Pancreas (tissue), 10 donors: ENCODE measurements around the gene ANKRD37. TPM values are rescaled to one million over a fixed set of nuclear protein-coding genes. Genes with fewer than 3 reads are reported as not detected.

ENCODE experiments used
- ATAC-seq, 4 donors: fragments of 200-7000 bp; cut with Tn5 transposase; one replicate each; pipeline versions ENCODE4 v1.8.0 to v1.9.1; 2020; ENCODE audit warnings: mild to moderate bottlenecking in 4 of 4, moderate library complexity in 4 of 4
- DNase-seq, 6 donors: peaks; one replicate each; pipeline ENCODE4 v3.0.0-alpha.2; 2020
- FAIRE-seq: peaks from 2 replicates; lab custom pipeline; 2012; peaks lifted over from hg19 to GRCh38; lab: Jason Lieb, UNC
- H3K27ac ChIP-seq, 4 donors: fragments of 200-600 bp; sonication (generic); 1 replicate in 3 of 4; 2 replicates in 1 of 4; pipeline versions ENCODE4 v1.5.0 to v1.8.0; 2020
- H3K27me3 ChIP-seq, 4 donors: fragments of 200-600 bp; one replicate each; pipeline ENCODE4 v1.8.0; 2021
- H3K36me3 ChIP-seq, 3 donors: fragments of 200-600 bp; sonication (generic) in 1 of 3; one replicate each; pipeline versions ENCODE4 v1.5.0 to v1.8.0; 2020 to 2021
- H3K4me1 ChIP-seq, 3 donors: fragments of 200-600 bp; one replicate each; pipeline ENCODE4 v1.8.0; 2021
- H3K4me3 ChIP-seq, 4 donors: fragments of 200-600 bp; sonication (generic) in 2 of 4; one replicate each; pipeline versions ENCODE4 v1.5.0 to v1.8.0; 2020 to 2021
- H3K9me3 ChIP-seq, 4 donors: fragments of 200-600 bp; one replicate each; pipeline ENCODE4 v1.8.0; 2021
- WGBS, 2 donors: extraction: QIAGEN DNeasy Blood & Tissue Kit; methylation state at CpG; one replicate each; pipeline ENCODE4 v1.1.7; 2013; 5-methylcytosine and 5-hydroxymethylcytosine counted together
- intact Hi-C, 3 donors: fragments of 100-400 bp; cut with DNase I; formaldehyde crosslinking; loops; one replicate each; pipeline versions ENCODE4 v1.11.1 to v1.14.2; 2022
- polyA plus RNA-seq, 2 donors: library from polyadenylated mRNA; stranded (reverse); fragments of 200-250 nt; gene quantifications; one replicate each; pipeline ENCODE4 v1.2.3, GENCODE V29; 2013
- total RNA-seq, 6 donors: library from RNA; stranded (reverse); fragmentation: NEBNext Ultra II Directional in 4 of 6; extraction: Animal tissue kit (Norgen Biotek cat#: 25700) in 4 of 6; gene quantifications; one replicate each; pipeline versions ENCODE4 v1.2.1 to v1.2.4, GENCODE V29; 2021 to 2023
- TF ChIP-seq, protein P1 (sequence below), 4 donors: fragments of 200-600 bp; sonication (generic) in 3 of 4; IDR thresholded peaks; one replicate each; pipeline versions ENCODE4 v1.5.0 to v1.8.0; 2021; ENCODE audit warnings: antibody characterized with exemption in 4 of 4
- donor health status: healthy with polysubstance abuse.
- donor health status: DM: no; HTN: no; CAD: no; lungs with moderate emphysema.
- donor health status: DM: no; HTN: no; CAD: no.
- donor health status: control.
- donor health status: control.
- donor health status: Bipolar disorder and iron deficiency.
- donor health status: DM: yes; HTN: yes; CAD: no.
- donor health status: DM: no; HTN: no; CAD: no.
- donor health status: DM: no; HTN: no; CAD: no.
- donor health status: DM: yes; HTN: yes; CAD: no.

The ANKRD37 gene, protein sequence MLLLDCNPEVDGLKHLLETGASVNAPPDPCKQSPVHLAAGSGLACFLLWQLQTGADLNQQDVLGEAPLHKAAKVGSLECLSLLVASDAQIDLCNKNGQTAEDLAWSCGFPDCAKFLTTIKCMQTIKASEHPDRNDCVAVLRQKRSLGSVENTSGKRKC
- total RNA-seq (10 to 100 TPM in 2 of 6 donors, 1 to 10 TPM in 4; 4.8 to 13.5 (median 8.6) TPM), polyA plus RNA-seq (10 to 100 TPM; 11.5 to 15.3 TPM)

DNA sequence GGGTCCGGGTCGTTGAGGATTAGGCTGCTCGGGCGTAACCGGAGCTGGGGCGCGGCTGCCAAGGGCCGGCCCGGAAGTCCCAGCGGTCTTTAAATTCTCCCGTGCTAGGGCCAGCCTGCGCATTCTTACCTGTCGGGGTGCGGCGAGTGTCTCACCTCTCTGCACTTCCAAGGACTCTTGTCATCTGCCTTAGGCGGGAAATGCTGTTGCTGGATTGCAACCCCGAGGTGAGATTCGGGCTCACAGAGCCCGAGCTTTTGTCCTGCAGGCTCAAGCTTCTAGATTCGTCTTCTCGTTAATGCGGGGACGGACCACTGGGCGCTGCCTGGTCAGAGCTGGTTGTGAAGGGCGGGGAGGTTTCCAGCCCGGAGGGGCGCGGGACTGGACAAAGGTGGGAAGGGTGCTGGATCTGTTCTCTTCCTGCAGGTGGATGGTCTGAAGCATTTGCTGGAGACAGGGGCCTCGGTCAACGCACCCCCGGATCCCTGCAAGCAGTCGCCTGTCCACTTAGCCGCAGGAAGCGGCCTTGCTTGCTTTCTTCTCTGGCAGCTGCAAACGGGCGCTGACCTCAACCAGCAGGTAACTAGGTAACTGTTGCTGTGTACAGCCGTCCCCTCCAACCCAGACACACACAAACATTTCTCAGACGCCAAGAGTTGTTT lies at the start of gene ANKRD37:
Gene ANKRD37 (plus strand): TSS at position 118 of the 662 bp plus-strand sequence. CDS start 83 bp downstream, at position 201.
- ATAC-seq (peak; percentile 59 to 68 (median 64)), DNase-seq (peak; percentile 79 to 93 (median 86)), FAIRE-seq (no peak)
- no peaks in the 10 kb centered on the region for H3K27me3 ChIP-seq
- 1 to 2% methylated on average over 37 to 38 of the region's 38 CpGs for WGBS, 2 donors
- H3K27ac ChIP-seq = peak within 1 kb of the TSS; percentile 97 to 100 (median 100)
- intact Hi-C loops = no loop called here
- H3K4me1 ChIP-seq = peaks cover 0 to 7% (median 6%) of the 10 kb centered on the region in 3 donors
- peak within 1 kb of the TSS; percentile 36 to 71 (median 62) for H3K4me3 ChIP-seq
- no peaks in the 10 kb centered on the region for H3K9me3 ChIP-seq
- H3K36me3 ChIP-seq = no peaks in the 10 kb centered on the region
- TF ChIP-seq, protein P1, sequence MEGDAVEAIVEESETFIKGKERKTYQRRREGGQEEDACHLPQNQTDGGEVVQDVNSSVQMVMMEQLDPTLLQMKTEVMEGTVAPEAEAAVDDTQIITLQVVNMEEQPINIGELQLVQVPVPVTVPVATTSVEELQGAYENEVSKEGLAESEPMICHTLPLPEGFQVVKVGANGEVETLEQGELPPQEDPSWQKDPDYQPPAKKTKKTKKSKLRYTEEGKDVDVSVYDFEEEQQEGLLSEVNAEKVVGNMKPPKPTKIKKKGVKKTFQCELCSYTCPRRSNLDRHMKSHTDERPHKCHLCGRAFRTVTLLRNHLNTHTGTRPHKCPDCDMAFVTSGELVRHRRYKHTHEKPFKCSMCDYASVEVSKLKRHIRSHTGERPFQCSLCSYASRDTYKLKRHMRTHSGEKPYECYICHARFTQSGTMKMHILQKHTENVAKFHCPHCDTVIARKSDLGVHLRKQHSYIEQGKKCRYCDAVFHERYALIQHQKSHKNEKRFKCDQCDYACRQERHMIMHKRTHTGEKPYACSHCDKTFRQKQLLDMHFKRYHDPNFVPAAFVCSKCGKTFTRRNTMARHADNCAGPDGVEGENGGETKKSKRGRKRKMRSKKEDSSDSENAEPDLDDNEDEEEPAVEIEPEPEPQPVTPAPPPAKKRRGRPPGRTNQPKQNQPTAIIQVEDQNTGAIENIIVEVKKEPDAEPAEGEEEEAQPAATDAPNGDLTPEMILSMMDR (IDR thresholded peaks at IDR 0.05) = no peak

DNA sequence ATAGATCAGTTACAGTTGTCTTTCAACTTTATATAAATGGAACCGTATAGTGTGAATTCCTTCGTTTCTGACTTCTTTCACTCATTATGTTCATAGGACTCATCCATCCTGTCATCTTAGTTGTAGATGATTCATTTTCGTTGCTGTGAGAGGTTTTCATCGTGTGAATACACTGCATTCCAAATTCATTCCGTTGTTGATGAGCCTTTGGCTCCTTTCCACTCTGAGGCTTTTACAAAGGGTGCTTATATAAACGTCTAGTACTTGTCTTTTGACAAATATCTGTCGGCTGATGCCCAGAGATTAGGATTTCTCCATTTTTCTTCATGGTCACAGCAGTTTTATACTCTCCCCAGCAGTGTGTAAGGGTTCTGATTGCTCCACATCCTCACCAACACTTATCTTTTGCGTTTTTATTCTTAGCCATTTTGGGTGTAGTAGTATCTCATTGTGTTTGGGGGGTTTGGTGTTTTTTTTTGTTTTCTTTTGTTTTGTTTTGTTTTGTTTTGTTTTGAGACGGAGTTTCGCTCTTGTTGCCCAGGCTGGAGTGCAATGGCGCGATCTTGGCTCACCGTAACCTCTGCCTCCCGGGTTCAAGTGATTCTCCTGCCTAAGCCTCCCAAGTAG lies 49.6 kb upstream of the ANKRD37 start:
- Histone ChIP-seq H3K36me3 (peaks cover 0 to 6% (median 0%) of the 10 kb centered on the region in 3 donors), H3K27ac (no peak overlapping the region), H3K27me3 (no peaks in the 10 kb centered on the region), H3K4me1 (no peaks in the 10 kb centered on the region), H3K4me3 (no peak overlapping the region), H3K9me3 (no peaks in the 10 kb centered on the region)
- intact Hi-C loops = no loop called here
- FAIRE-seq = no peak
- TF ChIP-seq, protein P1 (IDR thresholded peaks at IDR 0.05) = no peak
- DNase-seq = no peak
- WGBS, 2 donors = 92 to 94% methylated on average over 14 of the region's 14 CpGs
- no peak for ATAC-seq

DNA sequence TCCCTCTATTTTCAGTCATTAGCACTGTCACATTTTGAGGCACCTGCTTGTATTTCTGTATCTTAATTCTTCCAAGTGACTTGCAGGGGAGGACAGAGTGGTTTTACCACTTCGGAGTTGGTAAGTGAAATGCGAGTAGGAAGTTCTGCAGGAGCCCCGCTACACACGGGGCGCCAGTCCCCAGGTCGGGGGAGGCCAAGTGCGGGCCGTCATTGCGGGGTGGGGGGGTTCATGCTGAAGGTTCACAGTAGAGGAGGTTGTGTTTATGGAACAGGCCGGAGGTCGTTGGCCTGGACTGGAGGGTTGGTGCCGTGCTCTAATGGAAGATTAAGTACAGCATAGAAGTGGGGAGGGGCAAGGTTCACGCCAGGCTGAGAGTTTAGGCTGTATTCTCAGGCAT lies 45.0 kb upstream of the ANKRD37 start:
- Histone ChIP-seq H3K27me3 (no peaks in the 10 kb centered on the region), H3K4me1 (no peaks in the 10 kb centered on the region), H3K4me3 (no peak overlapping the region), H3K27ac (no peak overlapping the region), H3K9me3 (no peaks in the 10 kb centered on the region), H3K36me3 (peaks cover 0 to 12% (median 0%) of the 10 kb centered on the region in 3 donors)
- ATAC-seq (no peak), FAIRE-seq (no peak), DNase-seq (no peak)
- TF ChIP-seq, protein P1 (IDR thresholded peaks at IDR 0.05) = no peak
- intact Hi-C loops = no loop called here
- 91 to 94% methylated on average over 13 of the region's 13 CpGs for WGBS, 2 donors

DNA sequence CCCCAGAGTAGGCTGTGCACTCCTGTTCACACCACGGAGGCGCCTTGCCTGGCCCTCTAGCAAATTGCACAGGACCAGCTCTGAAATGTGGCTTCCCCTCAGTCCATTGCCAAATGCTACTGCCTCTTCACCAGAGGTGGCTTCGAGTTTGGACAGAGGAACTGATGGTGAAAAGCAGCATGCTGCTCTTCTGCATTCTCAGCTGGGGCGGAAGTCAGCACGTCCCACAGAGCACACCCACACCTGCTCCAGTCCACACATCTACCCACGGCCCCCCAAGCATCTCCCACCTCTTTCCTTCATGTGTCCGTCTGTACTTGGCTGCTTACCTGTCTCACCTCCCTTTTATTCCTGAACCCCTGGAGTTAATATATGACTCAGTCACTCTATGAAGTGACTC lies 44.4 kb upstream of the ANKRD37 start:
- Histone ChIP-seq H3K27ac (no peak overlapping the region), H3K36me3 (peaks cover 0 to 10% (median 0%) of the 10 kb centered on the region in 3 donors), H3K27me3 (no peaks in the 10 kb centered on the region), H3K4me1 (no peaks in the 10 kb centered on the region), H3K4me3 (no peak overlapping the region), H3K9me3 (no peaks in the 10 kb centered on the region)
- no peak for DNase-seq
- intact Hi-C loops = no loop called here
- TF ChIP-seq, protein P1 (IDR thresholded peaks at IDR 0.05) = no peak
- ATAC-seq = no peak
- no peak for FAIRE-seq
- 88 to 89% methylated on average over 7 of the region's 7 CpGs for WGBS, 2 donors
